ENCODE data around the gene AWAT2. TPM values are rescaled to one million over a fixed set of nuclear protein-coding genes. Genes with fewer than 3 reads are reported as not detected.

The AWAT2 gene, protein sequence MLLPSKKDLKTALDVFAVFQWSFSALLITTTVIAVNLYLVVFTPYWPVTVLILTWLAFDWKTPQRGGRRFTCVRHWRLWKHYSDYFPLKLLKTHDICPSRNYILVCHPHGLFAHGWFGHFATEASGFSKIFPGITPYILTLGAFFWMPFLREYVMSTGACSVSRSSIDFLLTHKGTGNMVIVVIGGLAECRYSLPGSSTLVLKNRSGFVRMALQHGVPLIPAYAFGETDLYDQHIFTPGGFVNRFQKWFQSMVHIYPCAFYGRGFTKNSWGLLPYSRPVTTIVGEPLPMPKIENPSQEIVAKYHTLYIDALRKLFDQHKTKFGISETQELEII
- not detected for total RNA-seq
- polyA plus RNA-seq (ENCODE audit: insufficient read depth, low read depth, low replicate concordance) = not detected
- long read RNA-seq, donor 1 = 0 reads
- long read RNA-seq, donor 2 = 0 reads
- long read RNA-seq, donor 3 = 0 reads
- long read RNA-seq, donor 4 = 0 reads
- long read RNA-seq, donor 5 = 0 reads
- long read RNA-seq, donor 6 = 0 reads
- long read RNA-seq, donor 7 = 0 reads
- long read RNA-seq, donor 8 = 0 reads
- long read RNA-seq, donor 9 = 0 reads
- long read RNA-seq, donor 10 = 0 reads

DNA sequence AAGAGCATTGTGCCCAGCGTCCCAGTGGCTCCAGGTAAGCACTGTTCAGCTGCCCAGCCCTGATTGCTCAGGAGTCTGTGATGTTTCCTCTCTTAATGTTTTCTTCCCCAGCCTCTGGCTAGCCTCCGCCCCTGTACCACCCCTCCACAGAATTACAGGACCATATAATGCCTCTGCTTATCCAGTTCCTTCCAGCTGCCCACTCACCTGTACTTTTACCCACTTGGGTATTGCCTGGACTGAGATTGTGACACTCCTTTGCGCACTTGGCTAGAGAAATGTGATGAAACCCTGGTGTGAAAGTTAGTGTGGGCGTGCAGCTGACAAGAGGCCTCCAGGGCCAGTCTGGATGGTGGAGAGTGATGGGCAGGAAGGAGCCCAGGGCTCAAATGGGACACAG is at the start of gene AWAT2:
Gene AWAT2 (minus strand): TSS at position 14 of the 400 bp plus-strand sequence. CDS start 6 bp downstream, at position 8.
- DNase-seq = no peak
- Histone ChIP-seq H3K36me3 (ENCODE audit: control insufficient read depth in 2 of 3, insufficient read depth in 3 of 3, low read length in 3 of 3) (no peaks in the 10 kb centered on the region), H3K4me1 (ENCODE audit: control insufficient read depth in 2 of 3, insufficient read depth in 2 of 3, low read depth in 1 of 3, low read length in 3 of 3) (no peaks in the 10 kb centered on the region), H3K27ac (ENCODE audit: low read depth in 2 of 2, low read length in 2 of 2) (no peak within 1 kb of the TSS), H3K9me3 (ENCODE audit: control insufficient read depth in 2 of 3, insufficient read depth in 1 of 3, low read length in 3 of 3) (no peaks in the 10 kb centered on the region), H3K27me3 (ENCODE audit: control insufficient read depth, insufficient read depth, low read length) (no peaks in the 10 kb centered on the region), H3K9ac (ENCODE audit: low read length in 3 of 3) (no peak within 1 kb of the TSS), H3K4me3 (ENCODE audit: low read length in 3 of 3) (no peak within 1 kb of the TSS)
- FAIRE-seq = no peak
- TF ChIP-seq, protein P1, sequence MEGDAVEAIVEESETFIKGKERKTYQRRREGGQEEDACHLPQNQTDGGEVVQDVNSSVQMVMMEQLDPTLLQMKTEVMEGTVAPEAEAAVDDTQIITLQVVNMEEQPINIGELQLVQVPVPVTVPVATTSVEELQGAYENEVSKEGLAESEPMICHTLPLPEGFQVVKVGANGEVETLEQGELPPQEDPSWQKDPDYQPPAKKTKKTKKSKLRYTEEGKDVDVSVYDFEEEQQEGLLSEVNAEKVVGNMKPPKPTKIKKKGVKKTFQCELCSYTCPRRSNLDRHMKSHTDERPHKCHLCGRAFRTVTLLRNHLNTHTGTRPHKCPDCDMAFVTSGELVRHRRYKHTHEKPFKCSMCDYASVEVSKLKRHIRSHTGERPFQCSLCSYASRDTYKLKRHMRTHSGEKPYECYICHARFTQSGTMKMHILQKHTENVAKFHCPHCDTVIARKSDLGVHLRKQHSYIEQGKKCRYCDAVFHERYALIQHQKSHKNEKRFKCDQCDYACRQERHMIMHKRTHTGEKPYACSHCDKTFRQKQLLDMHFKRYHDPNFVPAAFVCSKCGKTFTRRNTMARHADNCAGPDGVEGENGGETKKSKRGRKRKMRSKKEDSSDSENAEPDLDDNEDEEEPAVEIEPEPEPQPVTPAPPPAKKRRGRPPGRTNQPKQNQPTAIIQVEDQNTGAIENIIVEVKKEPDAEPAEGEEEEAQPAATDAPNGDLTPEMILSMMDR (IDR thresholded peaks at IDR 0.05; ENCODE audit: borderline replicate concordance, extremely low read depth, insufficient read depth) = no peak
- intact Hi-C loops (cut with DNase I) = no loop called here

DNA sequence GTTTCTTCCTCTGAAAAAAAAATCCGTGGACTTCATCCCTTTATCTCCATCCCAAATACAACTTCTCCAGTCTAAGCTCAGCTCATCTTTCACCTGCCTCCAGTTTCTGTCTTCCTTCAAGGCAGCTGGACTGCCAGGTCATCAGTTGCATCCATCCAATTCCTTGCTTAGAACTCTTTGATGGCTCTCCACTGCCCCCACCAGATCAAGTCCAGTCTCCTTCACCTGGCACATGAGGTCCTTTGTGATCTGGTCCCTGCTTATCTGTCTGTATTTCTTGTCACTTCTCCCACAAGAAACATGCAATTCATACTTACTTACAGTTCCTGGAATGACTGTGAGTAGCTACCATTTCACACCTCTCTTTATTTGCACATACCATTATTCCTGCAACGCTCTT is 46.3 kb upstream of the AWAT2 start:
- TF ChIP-seq, protein P1 (IDR thresholded peaks at IDR 0.05; ENCODE audit: borderline replicate concordance, extremely low read depth, insufficient read depth) = no peak
- no peak overlapping the region for H3K27ac ChIP-seq (ENCODE audit: low read depth in 2 of 2, low read length in 2 of 2)
- FAIRE-seq = no peak
- no peaks in the 10 kb centered on the region for H3K36me3 ChIP-seq (ENCODE audit: control insufficient read depth in 2 of 3, insufficient read depth in 3 of 3, low read length in 3 of 3)
- no peaks in the 10 kb centered on the region for H3K9me3 ChIP-seq (ENCODE audit: control insufficient read depth in 2 of 3, insufficient read depth in 1 of 3, low read length in 3 of 3)
- H3K4me1 ChIP-seq (ENCODE audit: control insufficient read depth in 2 of 3, insufficient read depth in 2 of 3, low read depth in 1 of 3, low read length in 3 of 3) = no peaks in the 10 kb centered on the region
- H3K27me3 ChIP-seq (ENCODE audit: control insufficient read depth, insufficient read depth, low read length) = no peaks in the 10 kb centered on the region
- intact Hi-C loops (cut with DNase I) = loop anchor here (10.0 kb wide), 1 partner anchor 601 kb away; no protein-coding TSS in a partner anchor
- H3K9ac ChIP-seq (ENCODE audit: low read length in 3 of 3) = no peak overlapping the region
- H3K4me3 ChIP-seq (ENCODE audit: low read length in 3 of 3) = no peak overlapping the region
- peak in 2 of 5 donors; percentile 3 to 10 for DNase-seq

DNA sequence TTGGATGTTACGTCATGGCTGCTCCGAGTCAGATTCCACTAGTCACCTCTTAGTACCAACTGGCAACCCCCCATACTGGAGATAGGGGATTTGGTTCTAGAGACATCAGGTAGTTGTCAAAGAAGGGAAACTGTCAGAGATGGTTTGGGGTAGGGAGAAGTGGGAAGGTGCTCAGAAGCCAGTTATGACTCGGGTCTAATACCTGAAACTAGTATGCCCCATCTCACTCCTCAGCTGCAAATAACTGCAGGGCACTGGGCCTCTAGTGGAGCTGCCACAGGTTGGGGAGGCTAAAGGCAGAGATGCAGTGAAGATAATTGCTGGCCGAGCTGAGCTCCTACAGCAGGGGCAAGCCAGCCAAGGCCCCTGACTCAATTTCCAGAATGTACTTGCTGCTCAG is 42.5 kb upstream of the AWAT2 start:
- intact Hi-C loops (cut with DNase I) = loop anchor here (10.0 kb wide), 1 partner anchor 597 kb away; no protein-coding TSS in a partner anchor
- Histone ChIP-seq H3K9ac (ENCODE audit: low read length in 3 of 3) (no peak overlapping the region), H3K4me1 (ENCODE audit: control insufficient read depth in 2 of 3, insufficient read depth in 2 of 3, low read depth in 1 of 3, low read length in 3 of 3) (peaks cover 0 to 2% (median 0%) of the 10 kb centered on the region in 3 donors), H3K27ac (ENCODE audit: low read depth in 2 of 2, low read length in 2 of 2) (no peak overlapping the region), H3K4me3 (ENCODE audit: low read length in 3 of 3) (no peak overlapping the region), H3K27me3 (ENCODE audit: control insufficient read depth, insufficient read depth, low read length) (no peaks in the 10 kb centered on the region), H3K9me3 (ENCODE audit: control insufficient read depth in 2 of 3, insufficient read depth in 1 of 3, low read length in 3 of 3) (no peaks in the 10 kb centered on the region), H3K36me3 (ENCODE audit: control insufficient read depth in 2 of 3, insufficient read depth in 3 of 3, low read length in 3 of 3) (no peaks in the 10 kb centered on the region)
- no peak for DNase-seq
- TF ChIP-seq, protein P1 (IDR thresholded peaks at IDR 0.05; ENCODE audit: borderline replicate concordance, extremely low read depth, insufficient read depth) = no peak
- FAIRE-seq = no peak
